Testis (tissue), 3 donors: Measurements from ENCODE around the gene CTIF. TPM values are rescaled to one million over a fixed set of nuclear protein-coding genes. Genes with fewer than 3 reads are reported as not detected.

Source experiments
- DNase-seq: peaks from one replicate; pipeline ENCODE4 v3.0.0-alpha.2; 2019
- H3K27ac ChIP-seq, 2 donors: fragments of 200-600 bp; sonication (generic); one replicate each; pipeline ENCODE4 v1.5.1; 2019
- H3K27me3 ChIP-seq: fragments of 200-600 bp; sonication (generic); one replicate; pipeline ENCODE4 v1.5.1; 2019
- H3K36me3 ChIP-seq: fragments of 200-600 bp; sonication (generic); one replicate; pipeline ENCODE4 v1.5.1; 2017; ENCODE audit warnings: low read depth; ENCODE audit errors: missing control alignments
- H3K4me1 ChIP-seq: fragments of 200-600 bp; sonication (generic); one replicate; pipeline ENCODE4 v1.5.1; 2019
- H3K4me3 ChIP-seq, 2 donors: fragments of 200-600 bp; sonication (generic); one replicate each; pipeline ENCODE4 v1.5.1; 2017 to 2019
- H3K9me3 ChIP-seq: fragments of 200-600 bp; sonication (generic); one replicate; pipeline ENCODE4 v1.5.1; 2017
- POLR2A ChIP-seq: fragments of 450-650 bp; IDR thresholded peaks from one replicate; pipeline ENCODE4 v1.6.1; 2017; ENCODE audit warnings: antibody characterized with exemption, mild to moderate bottlenecking, moderate library complexity
- WGBS, 2 donors: methylation state at CpG; one replicate each; pipeline ENCODE4 v1.1.5; 2018; 5-methylcytosine and 5-hydroxymethylcytosine counted together
- intact Hi-C: fragments of 100-400 bp; cut with DNase I; formaldehyde crosslinking; loops from one replicate; pipeline ENCODE4 v1.15.1; 2023; ENCODE audit warnings: low total_unique reads
- polyA plus RNA-seq: library from polyadenylated mRNA; stranded (reverse); fragments of 350-450 nt; fragmentation: Illumina TruSeq; extraction: RNeasy Lipid Tissue Mini Kit (QIAGEN cat#74804); gene quantifications from one replicate; pipeline ENCODE4 v1.2.3, GENCODE V29; 2014; ENCODE audit warnings: low read depth, low replicate concordance; ENCODE audit not compliant: insufficient read depth
- total RNA-seq, 2 donors: library from RNA; depleted of rRNA; stranded (reverse); fragments of >200 nt; gene quantifications; one replicate each; pipeline ENCODE4 v1.2.3, GENCODE V29; 2016
- TF ChIP-seq, protein P1 (sequence below), 3 experiments: fragments of 450-650 bp in 2 of 3; fragments of 200-600 bp in 1 of 3; sonication (generic) in 1 of 3; IDR thresholded peaks; one replicate each; pipeline ENCODE4 v1.5.1; 2016 to 2019; ENCODE audit warnings: antibody characterized with exemption in 3 of 3, mild to moderate bottlenecking in 2 of 3, moderate library complexity in 1 of 3

Gene CTIF
- total and polyA plus RNA-seq, 3 donors from 2014 or later = 33.8 to 41.5 (median 35.6) TPM

DNA sequence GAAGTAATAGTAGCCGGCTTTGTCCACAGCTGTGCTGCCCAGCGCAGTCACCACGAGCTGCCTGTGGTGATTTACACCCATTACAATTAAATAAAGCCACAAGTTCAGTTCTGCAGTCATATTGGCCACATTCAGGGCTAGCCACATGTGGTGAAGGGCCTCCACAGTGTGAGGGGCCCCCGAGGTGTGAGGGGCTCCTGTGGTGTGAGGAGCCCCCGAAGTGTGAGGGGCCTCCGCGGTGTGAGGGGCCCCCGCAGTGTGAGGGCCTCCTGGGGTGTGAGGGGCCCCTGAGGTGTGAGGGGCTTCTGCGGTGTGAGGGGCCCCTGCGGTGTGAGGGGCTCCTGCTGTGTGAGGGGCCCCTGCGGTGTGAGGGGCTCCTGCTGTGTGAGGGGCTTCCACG, 191.2 kb downstream of the CTIF start:
- Histone ChIP-seq H3K4me1 (peaks cover 11% of the 10 kb centered on the region), H3K36me3 (no peaks in the 10 kb centered on the region), H3K9me3 (no peaks in the 10 kb centered on the region), H3K4me3 (no peak overlapping the region), H3K27ac (no peak overlapping the region), H3K27me3 (no peaks in the 10 kb centered on the region)
- WGBS, 2 donors = 83 to 88% methylated on average over 1 to 10 of the region's 12 CpGs
- no peak for TF ChIP-seq POLR2A
- TF ChIP-seq, protein P1, sequence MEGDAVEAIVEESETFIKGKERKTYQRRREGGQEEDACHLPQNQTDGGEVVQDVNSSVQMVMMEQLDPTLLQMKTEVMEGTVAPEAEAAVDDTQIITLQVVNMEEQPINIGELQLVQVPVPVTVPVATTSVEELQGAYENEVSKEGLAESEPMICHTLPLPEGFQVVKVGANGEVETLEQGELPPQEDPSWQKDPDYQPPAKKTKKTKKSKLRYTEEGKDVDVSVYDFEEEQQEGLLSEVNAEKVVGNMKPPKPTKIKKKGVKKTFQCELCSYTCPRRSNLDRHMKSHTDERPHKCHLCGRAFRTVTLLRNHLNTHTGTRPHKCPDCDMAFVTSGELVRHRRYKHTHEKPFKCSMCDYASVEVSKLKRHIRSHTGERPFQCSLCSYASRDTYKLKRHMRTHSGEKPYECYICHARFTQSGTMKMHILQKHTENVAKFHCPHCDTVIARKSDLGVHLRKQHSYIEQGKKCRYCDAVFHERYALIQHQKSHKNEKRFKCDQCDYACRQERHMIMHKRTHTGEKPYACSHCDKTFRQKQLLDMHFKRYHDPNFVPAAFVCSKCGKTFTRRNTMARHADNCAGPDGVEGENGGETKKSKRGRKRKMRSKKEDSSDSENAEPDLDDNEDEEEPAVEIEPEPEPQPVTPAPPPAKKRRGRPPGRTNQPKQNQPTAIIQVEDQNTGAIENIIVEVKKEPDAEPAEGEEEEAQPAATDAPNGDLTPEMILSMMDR (IDR thresholded peaks at IDR 0.05) = no peak
- intact Hi-C loops = no loop called here
- no peak for DNase-seq

DNA sequence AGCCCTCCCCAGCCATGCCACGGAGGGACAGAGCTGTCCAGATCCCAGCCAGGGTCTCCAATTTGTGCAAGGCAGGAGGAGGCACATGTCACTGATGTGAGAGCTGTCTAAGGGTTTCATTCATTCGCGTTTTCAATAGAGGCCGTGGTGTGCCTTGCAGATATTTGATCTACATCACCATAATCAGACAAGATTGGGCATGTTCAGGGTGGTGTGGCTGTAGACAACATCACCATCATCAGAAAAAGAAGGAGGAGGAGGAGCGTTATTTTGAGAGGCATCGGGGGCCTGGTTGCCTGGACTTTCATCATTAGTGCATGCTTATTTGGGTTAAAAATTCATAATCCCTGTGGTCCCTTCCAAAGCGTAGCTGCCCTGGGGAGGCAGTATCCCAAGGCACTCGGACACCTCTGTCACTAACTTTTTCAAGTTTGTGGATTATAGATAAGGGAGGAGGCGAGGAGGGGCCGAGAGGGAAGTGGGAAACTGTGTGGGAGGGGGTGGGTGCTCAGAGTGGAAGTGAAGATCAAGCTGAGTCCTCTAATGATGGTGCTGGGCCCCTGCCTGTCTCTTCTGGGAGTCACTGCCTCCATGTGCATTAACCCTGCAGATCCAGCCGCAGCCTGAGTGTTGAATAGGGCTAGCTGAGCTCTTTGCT, 194.1 kb downstream of the CTIF start:
- H3K4me1 ChIP-seq = peaks cover 14% of the 10 kb centered on the region
- intact Hi-C loops = no loop called here
- H3K4me3 ChIP-seq = no peak overlapping the region
- no peaks in the 10 kb centered on the region for H3K36me3 ChIP-seq
- H3K27ac ChIP-seq = no peak overlapping the region
- DNase-seq = no peak
- 67 to 74% methylated on average over 11 of the region's 11 CpGs for WGBS, 2 donors
- H3K9me3 ChIP-seq = no peaks in the 10 kb centered on the region
- H3K27me3 ChIP-seq = no peaks in the 10 kb centered on the region
- TF ChIP-seq POLR2A = no peak
- TF ChIP-seq, protein P1 (IDR thresholded peaks at IDR 0.05) = no peak

DNA sequence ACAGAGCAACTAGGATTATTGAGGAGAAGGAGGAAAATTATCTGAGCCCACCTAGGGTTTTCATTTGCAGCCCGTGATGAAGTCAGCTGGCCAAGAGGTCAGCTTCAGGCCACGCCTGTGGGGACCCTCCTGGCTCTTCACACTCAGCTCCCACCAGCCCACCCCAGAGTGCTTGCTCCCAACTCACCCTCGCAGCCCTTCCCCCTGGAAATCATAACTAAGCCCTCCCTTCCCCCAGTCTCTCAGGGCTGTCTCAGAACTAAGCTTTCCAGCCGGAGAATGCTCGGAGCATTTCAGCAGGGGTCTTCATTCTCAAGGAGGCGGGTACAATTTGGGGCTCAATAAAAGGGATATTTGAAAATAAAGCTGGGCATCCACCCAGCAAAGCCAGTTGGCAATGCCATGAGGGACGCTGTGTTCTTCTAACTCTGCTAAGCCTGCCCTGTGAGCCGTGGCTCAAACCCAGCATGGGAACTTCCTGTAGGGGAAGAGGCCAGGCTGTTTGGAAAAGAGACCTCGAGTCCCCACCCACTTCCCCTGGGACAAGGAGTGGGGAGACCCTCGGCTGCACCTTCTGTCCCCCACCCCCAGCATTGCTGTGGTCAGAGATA, 194.9 kb downstream of the CTIF start:
- H3K4me3 ChIP-seq = no peak overlapping the region
- 32 to 36% methylated on average over 8 to 10 of the region's 10 CpGs for WGBS, 2 donors
- DNase-seq = peak; percentile 31
- H3K27me3 ChIP-seq = no peaks in the 10 kb centered on the region
- H3K4me1 ChIP-seq = peaks cover 14% of the 10 kb centered on the region
- H3K36me3 ChIP-seq = no peaks in the 10 kb centered on the region
- intact Hi-C loops = no loop called here
- TF ChIP-seq POLR2A = no peak
- TF ChIP-seq, protein P1 (IDR thresholded peaks at IDR 0.05) = no peak
- no peak overlapping the region for H3K27ac ChIP-seq
- no peaks in the 10 kb centered on the region for H3K9me3 ChIP-seq

DNA sequence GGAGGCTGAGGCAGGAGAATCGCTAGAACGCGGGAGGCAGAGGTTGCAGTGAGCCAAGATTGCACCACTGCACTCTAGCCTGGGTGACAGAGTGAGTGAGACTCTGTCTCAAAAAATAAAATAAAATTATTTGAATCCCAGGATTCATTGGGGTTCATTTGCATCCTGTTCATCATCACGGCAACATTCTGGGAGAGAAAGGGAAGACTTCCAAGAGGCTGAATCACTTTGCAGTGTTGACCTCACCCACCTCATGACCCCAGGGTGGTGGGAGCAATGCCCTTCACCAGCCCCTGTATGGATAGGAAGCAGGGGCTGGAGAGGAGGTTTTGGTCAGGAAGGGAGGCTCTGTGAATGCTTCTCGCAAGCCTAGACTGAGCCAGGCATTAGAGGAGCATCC, 195.6 kb downstream of the CTIF start:
- H3K9me3 ChIP-seq = no peaks in the 10 kb centered on the region
- TF ChIP-seq POLR2A = no peak
- TF ChIP-seq, protein P1 (IDR thresholded peaks at IDR 0.05) = no peak
- 90 to 93% methylated on average over 5 of the region's 5 CpGs for WGBS, 2 donors
- peaks cover 14% of the 10 kb centered on the region for H3K4me1 ChIP-seq
- no peak overlapping the region for H3K4me3 ChIP-seq
- no peaks in the 10 kb centered on the region for H3K27me3 ChIP-seq
- intact Hi-C loops = no loop called here
- H3K36me3 ChIP-seq = no peaks in the 10 kb centered on the region
- DNase-seq = no peak
- H3K27ac ChIP-seq = no peak overlapping the region
